ELF-1 (cell line): ENCODE results near the gene EXOC3L1.

Experiments used
- DNase-seq: peaks from one replicate; pipeline ENCODE4 v3.0.0-alpha.2; 2016; ENCODE audit warnings: low read depth, low spot score

Gene EXOC3L1

DNA sequence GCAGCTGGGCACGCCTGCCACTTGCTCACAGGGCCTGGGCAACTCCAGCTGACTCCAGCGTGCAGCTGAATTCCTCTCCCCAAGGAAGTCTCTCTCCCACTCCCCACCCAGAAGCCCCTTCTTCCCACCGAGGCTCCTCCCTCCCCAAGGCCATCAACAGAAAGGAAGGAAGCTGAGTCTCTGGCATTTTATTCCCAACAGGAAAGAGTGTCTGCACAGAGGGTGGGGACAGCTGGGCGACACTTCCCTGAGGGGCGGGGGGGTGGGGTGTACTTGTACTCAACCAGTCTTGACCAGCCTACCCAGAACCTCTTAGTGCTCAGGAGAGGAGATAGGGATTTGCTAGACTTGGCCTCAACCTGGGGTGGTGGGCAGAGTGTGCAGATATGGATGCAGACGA lies at the start of gene EXOC3L1:
Gene EXOC3L1, minus strand, starts transcription at position 96 of the 400 bp plus-strand sequence. CDS start 460 bp downstream, outside the sequence.
- no peak for DNase-seq

GRCh38 chr16:67238806-67239470 lies 49.0 kb upstream of the EXOC3L1 start:
- no peak for DNase-seq

DNA sequence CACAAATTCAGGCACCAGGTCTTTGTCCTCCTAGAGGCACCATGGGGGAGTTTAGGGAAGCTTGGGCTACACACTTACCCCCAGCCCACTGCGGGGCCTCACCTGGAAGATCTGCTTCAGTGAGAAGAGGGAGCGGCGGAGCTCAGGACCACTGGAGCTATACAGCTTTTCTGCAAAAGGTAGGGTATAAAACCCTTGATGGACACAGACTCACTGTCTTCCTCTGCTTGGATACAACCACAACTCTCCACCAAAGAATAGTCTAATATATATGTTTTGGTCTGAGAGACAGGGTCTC lies 48.3 kb upstream of the EXOC3L1 start:
- no peak for DNase-seq

DNA sequence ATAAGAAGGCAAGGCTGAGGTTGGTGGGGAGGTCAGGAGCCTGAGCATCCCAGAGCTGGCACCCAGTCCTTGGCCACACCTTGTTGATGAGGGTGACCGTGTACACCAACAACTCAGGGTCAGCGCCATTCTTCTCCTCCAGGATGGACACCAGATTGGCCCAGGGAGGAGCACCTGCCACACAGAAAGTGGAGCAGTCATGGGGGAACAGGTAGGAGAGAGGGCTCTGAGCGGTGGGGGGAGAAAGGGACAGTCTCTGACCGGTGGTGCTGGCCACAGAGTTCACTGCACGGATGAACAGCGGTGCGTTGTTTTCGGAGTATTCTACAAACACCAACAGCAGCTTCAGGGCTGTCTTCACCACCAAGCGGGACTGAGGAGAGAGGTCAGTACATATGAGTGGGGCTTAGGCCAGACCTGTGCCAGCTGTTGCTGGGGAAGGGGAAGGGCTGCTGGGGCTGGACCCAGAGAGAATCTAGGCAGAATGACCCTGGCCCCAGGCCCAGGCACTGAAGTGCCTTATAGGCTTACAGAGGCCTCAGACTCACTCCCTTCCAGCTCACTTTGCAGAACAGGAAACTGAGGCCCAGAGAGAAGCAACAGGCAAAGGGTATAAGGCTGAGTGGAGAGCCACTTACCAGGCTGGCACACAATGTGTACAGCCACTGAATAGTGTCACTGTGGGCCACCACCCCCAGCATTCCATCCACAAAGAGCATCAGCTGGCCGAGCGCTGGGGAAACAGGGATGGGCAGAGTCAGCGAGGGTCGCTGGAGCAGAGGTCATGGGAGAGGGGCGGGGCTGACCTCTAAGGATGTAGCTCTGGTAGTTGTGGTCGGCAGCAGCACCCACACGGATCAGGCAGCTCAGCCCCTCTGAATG lies 47.7 kb upstream of the EXOC3L1 start:
- no peak for DNase-seq

GRCh38 chr16:67236563-67237395 lies 46.8 kb upstream of the EXOC3L1 start:
- DNase-seq = peak; percentile 90

DNA sequence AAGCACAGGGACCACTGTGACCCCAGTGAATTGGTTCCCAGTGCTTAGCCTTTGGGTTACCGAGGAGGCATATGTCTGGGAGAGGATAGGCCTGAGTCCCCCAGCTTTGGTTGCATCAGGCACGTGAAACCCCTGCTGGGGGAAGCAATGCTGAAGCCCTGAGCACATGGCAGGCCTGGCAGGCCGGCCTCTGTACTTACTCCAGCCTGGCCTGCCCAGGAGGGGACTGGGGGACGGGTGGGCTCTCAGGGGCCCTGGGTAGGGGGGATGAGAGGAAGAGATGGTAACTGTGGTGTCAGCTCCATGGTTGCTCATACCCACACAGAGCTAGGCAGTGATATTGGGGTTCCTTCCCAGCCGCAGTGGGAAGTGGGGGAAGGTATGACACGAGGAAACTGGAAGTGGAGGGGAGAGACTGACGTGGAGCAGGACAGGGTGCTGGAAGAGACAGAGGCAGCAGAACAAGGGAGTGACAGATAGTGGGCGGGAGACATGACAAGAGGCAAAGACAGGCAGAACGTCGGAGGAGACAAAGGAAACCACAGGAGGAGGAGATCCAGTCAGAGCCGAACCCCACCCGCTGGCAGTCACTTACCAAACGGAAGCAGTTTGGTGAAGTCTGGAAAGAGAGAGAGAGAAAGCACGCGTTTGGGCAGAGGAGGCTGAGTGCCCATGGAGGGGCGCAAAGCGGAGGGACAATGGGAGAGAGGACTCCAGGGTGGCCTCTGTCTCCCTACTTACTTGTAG lies 46.1 kb upstream of the EXOC3L1 start:
- DNase-seq = peak; percentile 85

DNA sequence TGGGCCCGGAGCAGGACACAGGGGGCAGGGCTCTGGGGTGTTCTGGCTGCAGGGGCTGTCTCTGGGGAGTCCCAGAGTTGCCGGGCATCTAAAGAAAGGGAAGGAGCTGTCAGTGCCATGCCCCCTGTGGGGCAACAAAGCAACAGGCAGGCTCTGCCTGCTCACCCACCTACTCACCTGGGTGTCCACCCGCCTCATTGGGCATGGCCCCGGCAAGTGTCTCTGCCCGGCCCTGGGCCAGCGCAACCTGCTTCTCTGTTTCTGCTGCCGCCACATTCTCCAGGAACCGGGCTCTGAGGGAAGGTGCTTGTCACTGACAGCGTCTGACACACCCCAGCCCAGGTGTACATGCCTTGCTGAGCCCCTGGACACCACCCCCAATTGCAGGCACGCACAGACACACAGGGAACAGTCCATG lies 44.3 kb upstream of the EXOC3L1 start:
- DNase-seq = no peak

DNA sequence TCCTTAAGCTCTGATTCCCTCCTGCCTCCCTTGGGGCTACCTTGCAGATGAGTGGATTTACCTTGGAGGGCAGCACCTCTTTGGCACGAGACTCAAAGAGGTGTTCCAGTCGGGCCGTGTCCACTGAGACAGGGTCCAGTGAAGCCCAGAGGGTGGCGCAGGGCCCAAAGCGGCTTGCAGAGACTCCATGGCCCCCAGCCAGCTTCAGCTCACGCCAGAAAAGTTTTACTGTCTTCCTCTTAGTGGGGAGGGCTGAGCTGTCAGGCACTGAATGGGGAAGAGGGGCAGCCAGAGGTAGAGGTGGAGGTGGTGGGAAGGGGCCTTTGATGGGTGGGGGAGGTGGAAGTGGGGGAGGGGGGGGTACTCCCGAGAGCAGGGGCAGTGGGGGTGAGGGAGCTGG lies 43.7 kb upstream of the EXOC3L1 start:
- DNase-seq = no peak

DNA sequence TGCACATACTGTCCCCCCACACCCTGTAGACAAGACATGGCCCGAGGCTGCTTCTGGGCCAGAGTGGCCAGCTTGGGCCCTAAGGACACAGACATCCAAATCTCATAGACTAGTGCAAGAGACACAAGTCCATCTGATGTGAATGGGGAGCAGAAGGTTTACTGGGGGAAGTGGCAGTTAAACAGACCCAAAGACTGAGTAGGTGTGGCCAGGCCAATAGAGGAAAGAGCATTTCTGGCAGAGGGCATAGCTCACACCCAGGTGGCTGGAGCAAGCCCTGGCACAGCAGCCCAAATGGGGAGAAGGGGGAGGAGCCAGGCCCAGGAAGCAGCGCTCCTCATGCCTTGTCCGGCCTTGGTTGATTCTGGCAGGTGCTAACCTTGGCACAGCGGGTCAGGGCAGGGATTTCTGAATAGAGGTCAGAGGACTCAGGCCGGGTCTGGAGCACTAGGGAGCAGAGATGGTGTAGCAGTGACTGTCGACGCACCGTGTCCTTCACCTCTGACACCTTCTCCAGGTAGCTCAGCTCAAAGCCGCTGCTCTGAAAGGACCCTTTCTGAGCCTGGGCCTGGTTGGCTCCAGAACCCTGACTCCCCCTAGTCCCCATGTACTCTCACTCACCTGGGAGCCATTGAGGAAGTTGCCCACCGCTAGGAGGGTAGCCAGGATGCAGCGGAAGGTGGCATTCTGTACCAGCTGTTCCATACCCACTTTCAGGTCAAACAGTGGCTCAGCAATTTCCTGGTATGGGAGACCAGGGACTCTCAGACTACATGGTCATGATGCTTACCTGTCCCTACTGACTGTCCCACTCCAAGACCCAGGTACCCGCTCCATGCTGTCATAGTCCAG lies 41.1 kb upstream of the EXOC3L1 start:
- no peak for DNase-seq

DNA sequence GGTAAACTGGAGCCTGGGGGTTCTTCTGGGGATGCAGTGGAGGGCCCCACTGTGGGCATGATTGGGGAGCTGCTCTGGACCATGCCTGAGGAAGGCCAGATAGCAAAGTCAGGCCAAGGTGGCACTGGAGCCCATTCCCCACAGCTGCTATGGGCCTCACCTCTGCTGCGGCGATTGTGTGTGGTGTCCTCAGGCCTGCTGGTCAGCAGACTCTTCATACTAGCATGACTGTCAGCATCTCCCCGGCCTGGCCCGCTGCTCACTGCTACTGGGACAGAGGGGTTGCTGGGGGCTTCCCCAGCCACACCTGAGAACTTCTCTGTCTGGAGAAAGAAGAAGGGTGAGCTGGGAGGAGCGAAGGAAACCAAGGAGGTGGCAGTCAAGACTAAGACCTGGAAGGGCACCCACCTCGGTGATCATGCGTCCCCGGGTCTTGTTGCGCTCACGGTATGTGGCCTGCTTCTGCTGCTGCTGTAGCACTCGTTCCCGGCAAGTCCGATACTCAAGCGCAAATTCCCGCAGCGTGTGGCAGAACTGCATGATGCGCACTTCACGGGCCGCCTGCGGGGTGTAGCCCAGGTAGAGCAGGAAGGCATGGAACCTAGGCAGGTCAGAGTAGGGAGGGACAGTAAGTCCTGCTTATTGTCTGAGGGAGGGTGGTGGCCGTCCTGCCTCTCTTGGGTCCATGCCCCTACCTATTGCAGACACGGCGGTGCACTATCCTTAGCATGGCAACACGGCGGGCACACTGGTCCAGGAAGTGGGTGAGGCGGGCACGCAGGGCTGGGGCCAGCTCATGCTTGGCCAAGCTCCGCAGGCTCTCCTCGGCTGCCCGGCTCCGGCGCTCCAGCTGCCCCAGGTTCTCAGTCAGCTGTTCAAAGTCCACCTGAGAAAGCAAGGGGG lies 40.2 kb upstream of the EXOC3L1 start:
- DNase-seq = no peak

- DNase-seq = no peak
Observed at GRCh38 chr16:67228905-67229304, 39.0 kb upstream of the EXOC3L1 start.

DNA sequence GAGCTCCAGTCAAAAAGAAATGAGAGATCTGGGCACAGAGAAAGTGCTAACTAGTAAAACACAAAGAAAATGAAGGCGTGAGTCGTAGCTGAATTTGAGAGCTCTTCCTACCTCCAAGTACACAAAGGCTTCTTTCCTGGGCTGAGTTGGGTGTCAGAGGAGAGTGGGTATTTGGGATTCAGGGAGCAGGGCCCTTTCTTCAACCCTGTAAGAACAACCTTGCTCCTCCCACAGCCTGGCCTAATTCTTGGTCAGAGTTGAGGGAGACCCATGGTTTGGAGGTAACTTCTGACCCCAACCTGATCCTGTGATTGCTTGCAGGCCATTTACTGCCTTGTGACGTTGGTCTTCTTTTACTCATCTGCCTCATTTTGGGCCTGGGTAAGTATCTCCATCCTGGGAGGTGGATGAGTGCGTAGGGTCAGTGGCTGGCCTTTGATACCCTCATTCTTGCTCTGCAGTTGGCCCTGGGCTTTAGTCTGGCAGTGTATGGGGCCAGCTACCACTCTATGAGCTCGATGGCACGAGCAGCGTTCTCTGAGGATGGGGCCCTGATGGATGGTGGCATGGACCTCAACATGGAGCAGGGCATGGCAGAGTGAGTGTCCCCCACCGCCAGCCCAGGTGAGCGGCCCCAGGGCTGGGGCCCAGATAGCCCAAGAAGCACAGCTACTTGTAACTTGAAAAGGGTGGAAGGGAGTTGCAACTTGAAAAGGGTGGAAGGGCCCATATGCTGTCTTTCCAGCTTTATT lies 38.3 kb upstream of the EXOC3L1 start:
- no peak for DNase-seq

- DNase-seq = no peak
Observed at GRCh38 chr16:67227567-67227921, 37.6 kb upstream of the EXOC3L1 start.

GRCh38 chr16:67226804-67227566 lies 37.0 kb upstream of the EXOC3L1 start, which contains the start of gene TMEM208:
TSS of gene TMEM208 (plus strand) at chr16:67227130. CDS start at chr16:67227219, 89 bp downstream.
- peak; percentile 99 for DNase-seq

DNA sequence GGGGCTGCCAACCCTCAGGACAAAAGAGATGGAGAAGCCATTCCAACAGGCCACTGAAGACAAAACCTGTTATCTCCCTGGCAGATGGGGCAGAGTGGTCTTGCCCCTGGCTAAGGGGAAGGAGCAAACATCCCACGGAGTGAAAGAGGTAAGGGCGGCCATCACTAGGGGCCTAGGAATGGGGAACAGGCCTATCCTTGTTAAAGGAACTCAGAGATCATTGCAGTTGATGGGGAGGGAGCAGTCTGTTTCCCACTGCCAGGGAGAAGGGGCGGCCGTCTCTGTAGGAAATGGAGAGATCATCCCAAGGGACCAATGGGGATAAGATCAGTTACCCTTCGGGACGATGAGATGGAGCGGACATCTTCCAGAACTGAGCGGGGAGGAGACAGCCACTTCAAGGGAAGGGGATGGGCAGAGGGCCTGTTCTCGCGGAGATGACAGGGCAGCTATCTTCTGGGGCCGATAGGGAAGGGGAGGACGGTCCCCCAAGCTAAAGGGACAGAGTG lies 36.4 kb upstream of the EXOC3L1 start:
- no peak for DNase-seq

- no peak for DNase-seq
Observed at GRCh38 chr16:67223992-67224391, 34.1 kb upstream of the EXOC3L1 start.

GRCh38 chr16:67216612-67217490 lies 26.9 kb upstream of the EXOC3L1 start:
- no peak for DNase-seq
